Breast epithelium (tissue), 4 donors: ENCODE data around the gene TP53INP2. TPM values are rescaled to one million over a fixed set of nuclear protein-coding genes. Genes with fewer than 3 reads are reported as not detected.

Experiments used
- DNase-seq, 2 donors: peaks; one replicate each; pipeline ENCODE4 v3.0.0-alpha.2; 2019; ENCODE audit warnings: low spot score in 2 of 2
- H3K27ac ChIP-seq, 2 donors: fragments of 200-600 bp; sonication (generic) in 1 of 2; one replicate each; pipeline ENCODE4 v1.5.1; 2016 to 2019; ENCODE audit warnings: mild to moderate bottlenecking in 1 of 2
- H3K27me3 ChIP-seq, 2 donors: fragments of 200-600 bp; sonication (generic) in 1 of 2; one replicate each; pipeline versions ENCODE4 v1.5.1 to v1.6.0; 2017 to 2019; ENCODE audit warnings: control low read depth in 1 of 2, mild to moderate bottlenecking in 1 of 2
- H3K36me3 ChIP-seq: fragments of 200-600 bp; one replicate; pipeline ENCODE4 v1.5.1; 2019
- H3K4me1 ChIP-seq, 2 donors: fragments of 200-600 bp; sonication (generic); one replicate each; pipeline ENCODE4 v1.5.1; 2016 to 2019; ENCODE audit warnings: control low read depth in 1 of 2
- H3K4me3 ChIP-seq, 3 donors: fragments of 200-600 bp; sonication (generic); 1 replicate in 2 of 3; 2 replicates in 1 of 3; pipeline ENCODE4 v1.5.1; 2016 to 2019; ENCODE audit warnings: mild to moderate bottlenecking in 3 of 3, moderate library complexity in 2 of 3
- H3K9me3 ChIP-seq, 2 donors: fragments of 200-600 bp; sonication (generic) in 1 of 2; one replicate each; pipeline ENCODE4 v1.5.1; 2016 to 2019; ENCODE audit warnings: control low read depth in 1 of 2
- CTCF ChIP-seq, 3 donors: fragments of 450-650 bp; IDR thresholded peaks; one replicate each; pipeline ENCODE4 v1.5.1; 2016 to 2017; ENCODE audit warnings: antibody characterized with exemption in 3 of 3, mild to moderate bottlenecking in 3 of 3, moderate library complexity in 3 of 3
- POLR2A ChIP-seq: fragments of 450-650 bp; IDR thresholded peaks from one replicate; pipeline ENCODE4 v1.6.1; 2016; ENCODE audit warnings: antibody characterized with exemption, mild to moderate bottlenecking, moderate library complexity
- POLR2AphosphoS5 ChIP-seq, 3 donors: sonication (generic); formaldehyde crosslinking; IDR thresholded peaks; one replicate each; pipeline ENCODE4 v1.6.1; 2017; ENCODE audit warnings: antibody characterized with exemption in 3 of 3
- intact Hi-C: fragments of 100-400 bp; cut with DNase I; formaldehyde crosslinking; loops from one replicate; pipeline ENCODE4 v1.15.1; 2023; ENCODE audit warnings: low total_unique reads
- total RNA-seq, 3 donors: library from RNA; depleted of rRNA; stranded (reverse); fragments of >200 nt; gene quantifications; one replicate each; pipeline ENCODE4 v1.1.0, GENCODE V29; 2016

TP53INP2 gene
- total RNA-seq, 3 donors from 2014 or later = 4.7 to 8.0 (median 4.9) TPM

GRCh38 chr20:34703061-34703423 lies 1.1 kb upstream of the TP53INP2 start:
- intact Hi-C loops = loop anchor here (10.0 kb wide), 1 partner anchor 168 kb away; no protein-coding TSS in a partner anchor
- peak overlapping the region in 2 of 3 donors; percentile 97 to 99 for H3K4me3 ChIP-seq
- TF ChIP-seq CTCF (IDR thresholded peaks at IDR 0.05) (no peak), POLR2A (no peak), POLR2AphosphoS5 (IDR thresholded peaks at IDR 0.05) (no peak)
- no peaks in the 10 kb centered on the region for H3K27me3 ChIP-seq
- H3K27ac ChIP-seq = peak overlapping the region in 1 of 2 donors; percentile 100
- peaks cover 0 to 2% of the 10 kb centered on the region in 2 donors for H3K4me1 ChIP-seq
- H3K36me3 ChIP-seq = no peaks in the 10 kb centered on the region
- no peak for DNase-seq
- no peaks in the 10 kb centered on the region for H3K9me3 ChIP-seq

- Histone ChIP-seq H3K27me3 (no peaks in the 10 kb centered on the region), H3K27ac (peak overlapping the region; percentile 100), H3K36me3 (no peaks in the 10 kb centered on the region), H3K4me1 (peaks cover 0 to 2% of the 10 kb centered on the region in 2 donors), H3K9me3 (no peaks in the 10 kb centered on the region), H3K4me3 (peak overlapping the region; percentile 93 to 99 (median 97))
- intact Hi-C loops = loop anchor here (10.0 kb wide), 1 partner anchor 169 kb away; no protein-coding TSS in a partner anchor
- peak; percentile 41 to 58 for DNase-seq
- TF ChIP-seq CTCF (IDR thresholded peaks at IDR 0.05) (peak in 1 of 3 donors; percentile 10), POLR2A (no peak)
These were observed 544 bp upstream of the TP53INP2 start for GRCh38 chr20:34703424-34704176.

GRCh38 chr20:34705008-34705396 lies 858 bp downstream of the TP53INP2 start:
- intact Hi-C loops = loop anchor here (10.0 kb wide), 1 partner anchor 170 kb away; no protein-coding TSS in a partner anchor
- H3K27me3 ChIP-seq = no peaks in the 10 kb centered on the region
- H3K36me3 ChIP-seq = no peaks in the 10 kb centered on the region
- no peaks in the 10 kb centered on the region for H3K9me3 ChIP-seq
- H3K27ac ChIP-seq = peak overlapping the region; percentile 100
- H3K4me1 ChIP-seq = peaks cover 0 to 2% of the 10 kb centered on the region in 2 donors
- H3K4me3 ChIP-seq = peak overlapping the region; percentile 93 to 99 (median 97)
- no peak for TF ChIP-seq CTCF (IDR thresholded peaks at IDR 0.05)
- TF ChIP-seq POLR2AphosphoS5 (IDR thresholded peaks at IDR 0.05) = no peak
- TF ChIP-seq POLR2A = no peak
- DNase-seq = no peak

- peak in 1 of 2 donors; percentile 24 for DNase-seq
- Histone ChIP-seq H3K27ac (peak overlapping the region; percentile 100), H3K4me3 (no peak overlapping the region), H3K36me3 (no peaks in the 10 kb centered on the region), H3K9me3 (no peaks in the 10 kb centered on the region), H3K4me1 (peaks cover 0 to 2% of the 10 kb centered on the region in 2 donors), H3K27me3 (no peaks in the 10 kb centered on the region)
- TF ChIP-seq POLR2AphosphoS5 (IDR thresholded peaks at IDR 0.05) = no peak
- no peak for TF ChIP-seq CTCF (IDR thresholded peaks at IDR 0.05)
- TF ChIP-seq POLR2A = no peak
- intact Hi-C loops = loop anchor here (10.0 kb wide), 1 partner anchor 171 kb away; no protein-coding TSS in a partner anchor
These were observed 1.5 kb downstream of the TP53INP2 start for GRCh38 chr20:34705397-34706301.
